OCI-LY1 (cell line): ENCODE results near the gene APOD.
"Not testable (repeated sequence)": the region's sequence is repeated elsewhere in the genome, so short reads cannot be mapped to it uniquely, and the experiment has no call there.

ENCODE experiments used
- EZH2 ChIP-seq: fragments of 200-600 bp; sonication (generic), shearing (Covaris generic); IDR thresholded peaks from 2 replicates; pipeline ENCODE4 v1.8.0; 2017; ENCODE audit warnings: borderline replicate concordance, mixed run types, mild to moderate bottlenecking, antibody characterized with exemption, low read length, moderate library complexity, mixed read lengths
- TF ChIP-seq, protein P1 (sequence below): fragments of 200-600 bp; sonication (generic), shearing (Covaris generic); IDR thresholded peaks from 2 replicates; pipeline ENCODE4 v1.5.1; 2017; ENCODE audit warnings: mild to moderate bottlenecking, antibody characterized with exemption, low read length, moderate library complexity, mixed read lengths

DNA sequence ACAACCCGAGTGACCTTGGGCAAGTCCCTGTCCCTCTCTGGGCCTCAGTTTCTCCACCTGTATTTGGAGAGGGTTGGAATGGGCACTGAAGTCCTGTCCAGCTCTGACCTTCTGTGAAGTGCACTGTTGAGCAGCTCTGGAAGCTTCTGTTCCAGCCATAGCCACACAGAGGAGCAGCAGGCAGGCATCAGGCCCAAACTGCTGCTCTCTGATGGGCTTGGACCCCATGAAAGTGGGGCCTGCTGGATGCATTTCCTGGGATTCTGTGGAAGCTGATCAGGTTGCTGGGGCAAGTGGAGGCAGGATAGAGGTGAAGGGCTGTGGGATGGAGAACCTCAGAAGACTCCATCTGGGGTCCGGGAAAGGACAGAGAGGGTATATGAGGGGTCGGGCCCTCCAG, 36.7 kb upstream of the APOD start:
- TF ChIP-seq, protein P1, sequence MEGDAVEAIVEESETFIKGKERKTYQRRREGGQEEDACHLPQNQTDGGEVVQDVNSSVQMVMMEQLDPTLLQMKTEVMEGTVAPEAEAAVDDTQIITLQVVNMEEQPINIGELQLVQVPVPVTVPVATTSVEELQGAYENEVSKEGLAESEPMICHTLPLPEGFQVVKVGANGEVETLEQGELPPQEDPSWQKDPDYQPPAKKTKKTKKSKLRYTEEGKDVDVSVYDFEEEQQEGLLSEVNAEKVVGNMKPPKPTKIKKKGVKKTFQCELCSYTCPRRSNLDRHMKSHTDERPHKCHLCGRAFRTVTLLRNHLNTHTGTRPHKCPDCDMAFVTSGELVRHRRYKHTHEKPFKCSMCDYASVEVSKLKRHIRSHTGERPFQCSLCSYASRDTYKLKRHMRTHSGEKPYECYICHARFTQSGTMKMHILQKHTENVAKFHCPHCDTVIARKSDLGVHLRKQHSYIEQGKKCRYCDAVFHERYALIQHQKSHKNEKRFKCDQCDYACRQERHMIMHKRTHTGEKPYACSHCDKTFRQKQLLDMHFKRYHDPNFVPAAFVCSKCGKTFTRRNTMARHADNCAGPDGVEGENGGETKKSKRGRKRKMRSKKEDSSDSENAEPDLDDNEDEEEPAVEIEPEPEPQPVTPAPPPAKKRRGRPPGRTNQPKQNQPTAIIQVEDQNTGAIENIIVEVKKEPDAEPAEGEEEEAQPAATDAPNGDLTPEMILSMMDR = not testable (repeated sequence)
- not testable (repeated sequence) for TF ChIP-seq EZH2
